Activated CD4-positive, alpha-beta T cell treated with anti-CD3 and anti-CD28 coated beads, Interleukin-2, Interleukin-4, amounts not matched to agents 100 ng/mL and 50 ng/mL, durations not matched to agents 16 hours and 8 hours (primary cell): Measurements from ENCODE around the gene KIF26B.
"Not testable (repeated sequence)": the region's sequence is repeated elsewhere in the genome, so short reads cannot be mapped to it uniquely, and the experiment has no call there.

ENCODE experiments used
- DNase-seq: peaks from one replicate; pipeline ENCODE4 v3.0.0-alpha.2; 2020; ENCODE audit warnings: low spot score

Gene KIF26B

GRCh38 chr1:245685111-245685810 lies 530.5 kb downstream of the KIF26B start:
- DNase-seq = no peak

GRCh38 chr1:245686006-245686405 lies 531.2 kb downstream of the KIF26B start:
- DNase-seq = no peak

GRCh38 chr1:245686446-245687030 lies 531.8 kb downstream of the KIF26B start:
- DNase-seq = no peak

GRCh38 chr1:245687152-245687635 lies 532.4 kb downstream of the KIF26B start:
- DNase-seq = no peak

GRCh38 chr1:245687636-245688535 lies 533.1 kb downstream of the KIF26B start:
- DNase-seq = no peak

- no peak for DNase-seq
Observed at GRCh38 chr1:245688536-245689453, 534.0 kb downstream of the KIF26B start.

GRCh38 chr1:245690156-245690690 lies 535.4 kb downstream of the KIF26B start:
- DNase-seq = no peak

- DNase-seq = no peak
Observed at GRCh38 chr1:245690946-245691541, 536.3 kb downstream of the KIF26B start.

GRCh38 chr1:245691897-245692296 lies 537.1 kb downstream of the KIF26B start:
- DNase-seq = no peak

- DNase-seq = no peak
Observed at GRCh38 chr1:245692318-245692717, 537.5 kb downstream of the KIF26B start.

GRCh38 chr1:245693116-245693793 lies 538.5 kb downstream of the KIF26B start:
- no peak for DNase-seq

- no peak for DNase-seq
Observed at GRCh38 chr1:245693941-245694752, 539.4 kb downstream of the KIF26B start.

- DNase-seq = no peak
Observed at GRCh38 chr1:245694753-245695195, 540.0 kb downstream of the KIF26B start.

- no peak for DNase-seq
Observed at GRCh38 chr1:245695211-245695610, 540.4 kb downstream of the KIF26B start.

GRCh38 chr1:245695701-245696100 lies 540.9 kb downstream of the KIF26B start:
- DNase-seq = not testable (repeated sequence)

GRCh38 chr1:245698116-245698515 lies 543.3 kb downstream of the KIF26B start:
- DNase-seq = no peak

GRCh38 chr1:245698860-245699259 lies 544.1 kb downstream of the KIF26B start:
- DNase-seq = no peak

- DNase-seq = no peak
Observed at GRCh38 chr1:245700631-245701030, 545.8 kb downstream of the KIF26B start.

GRCh38 chr1:245701631-245702030 lies 546.8 kb downstream of the KIF26B start:
- DNase-seq = no peak
